RWPE2 (cell line): ENCODE results near the gene COQ8B.

Source experiments
- ATAC-seq: fragments of 200-7000 bp; cut with Tn5 transposase; 3 replicates; pipeline ENCODE4 v1.9.1; 2021; ENCODE audit warnings: low read depth
- DNase-seq: peaks from one replicate; pipeline ENCODE4 v3.0.0-alpha.2; 2020; ENCODE audit warnings: low spot score
- H3K27ac ChIP-seq: fragments of 450-650 bp; 2 replicates; pipeline ENCODE4 v1.5.1; 2017; ENCODE audit warnings: mild to moderate bottlenecking; ENCODE audit not compliant: poor library complexity, severe bottlenecking
- H3K27me3 ChIP-seq: fragments of 250-450 bp; sonication (Bioruptor Pico); 2 replicates; pipeline ENCODE4 v1.5.1; 2021; ENCODE audit warnings: mild to moderate bottlenecking, moderate library complexity; ENCODE audit not compliant: insufficient read depth, poor library complexity, severe bottlenecking
- H3K36me3 ChIP-seq: fragments of 250-450 bp; sonication (Bioruptor Pico); 2 replicates; pipeline ENCODE4 v1.5.1; 2020; ENCODE audit warnings: low read depth, mild to moderate bottlenecking, moderate library complexity
- H3K4me1 ChIP-seq: fragments of 250-450 bp; sonication (Bioruptor Pico); 2 replicates; pipeline ENCODE4 v1.5.1; 2021; ENCODE audit warnings: mild to moderate bottlenecking, moderate library complexity; ENCODE audit not compliant: insufficient read depth, poor library complexity, severe bottlenecking
- H3K4me3 ChIP-seq: fragments of 250-450 bp; sonication (Bioruptor Pico); 2 replicates; pipeline ENCODE4 v1.5.1; 2021; ENCODE audit warnings: mild to moderate bottlenecking, moderate library complexity; ENCODE audit not compliant: severe bottlenecking
- H3K9me3 ChIP-seq: fragments of 250-450 bp; sonication (Bioruptor Pico); 2 replicates; pipeline ENCODE4 v1.5.1; 2021; ENCODE audit warnings: mild to moderate bottlenecking, moderate library complexity; ENCODE audit not compliant: severe bottlenecking
- CTCF ChIP-seq: fragments of 450-650 bp; IDR thresholded peaks from one replicate; pipeline ENCODE4 v1.5.1; 2017; ENCODE audit warnings: mild to moderate bottlenecking, moderate library complexity; ENCODE audit not compliant: poor library complexity, severe bottlenecking

The COQ8B gene

GRCh38 chr19:40702337-40703012 lies 14.2 kb downstream of the COQ8B start:
- Histone ChIP-seq H3K4me1 (no peaks in the 10 kb centered on the region), H3K9me3 (no peaks in the 10 kb centered on the region), H3K36me3 (peaks cover 47% of the 10 kb centered on the region), H3K4me3 (no peak overlapping the region), H3K27me3 (no peaks in the 10 kb centered on the region), H3K27ac (no peak overlapping the region)
- no peak for TF ChIP-seq CTCF
- ATAC-seq (peak; percentile 35; the same call in 1 of the 3 replicates), DNase-seq (no peak)

- no peak for ATAC-seq
Observed at GRCh38 chr19:40701758-40702157, 14.9 kb downstream of the COQ8B start.

GRCh38 chr19:40700083-40700482 lies 16.6 kb downstream of the COQ8B start:
- no peak for ATAC-seq
- DNase-seq = no peak
- Histone ChIP-seq H3K9me3 (no peaks in the 10 kb centered on the region), H3K4me3 (no peak overlapping the region), H3K36me3 (peaks cover 38% of the 10 kb centered on the region), H3K4me1 (no peaks in the 10 kb centered on the region), H3K27me3 (no peaks in the 10 kb centered on the region), H3K27ac (no peak overlapping the region)
- TF ChIP-seq CTCF = no peak

More at GRCh38 chr19:40701758-40702157, 14.9 kb downstream of the COQ8B start:
- TF ChIP-seq CTCF = no peak
- Histone ChIP-seq H3K27me3 (no peaks in the 10 kb centered on the region), H3K4me1 (no peaks in the 10 kb centered on the region), H3K4me3 (no peak overlapping the region), H3K9me3 (no peaks in the 10 kb centered on the region), H3K36me3 (peaks cover 43% of the 10 kb centered on the region), H3K27ac (no peak overlapping the region)
- DNase-seq = no peak

GRCh38 chr19:40697007-40697406 lies 19.7 kb downstream of the COQ8B start:
- Histone ChIP-seq H3K27ac (no peak overlapping the region), H3K27me3 (no peaks in the 10 kb centered on the region), H3K9me3 (no peaks in the 10 kb centered on the region), H3K4me1 (no peaks in the 10 kb centered on the region), H3K4me3 (no peak overlapping the region), H3K36me3 (peaks cover 21% of the 10 kb centered on the region)
- DNase-seq (no peak), ATAC-seq (no peak)
- no peak for TF ChIP-seq CTCF

- TF ChIP-seq CTCF = no peak
- Histone ChIP-seq H3K4me1 (no peaks in the 10 kb centered on the region), H3K9me3 (no peaks in the 10 kb centered on the region), H3K36me3 (peaks cover 20% of the 10 kb centered on the region), H3K27me3 (no peaks in the 10 kb centered on the region), H3K4me3 (no peak overlapping the region), H3K27ac (no peak overlapping the region)
- no peak for ATAC-seq
- DNase-seq = no peak
Observed at GRCh38 chr19:40695881-40696280, 20.8 kb downstream of the COQ8B start.
